ENCODE measurements around the gene GALNT8. TPM values are rescaled to one million over a fixed set of nuclear protein-coding genes. Genes with fewer than 3 reads are reported as not detected.
"Not testable (repeated sequence)": the region's sequence is repeated elsewhere in the genome, so short reads cannot be mapped to it uniquely, and the experiment has no call there.

Gene GALNT8
- total RNA-seq, 2 experiments from 2014 or later: 0.85 to 1.0 TPM

DNA sequence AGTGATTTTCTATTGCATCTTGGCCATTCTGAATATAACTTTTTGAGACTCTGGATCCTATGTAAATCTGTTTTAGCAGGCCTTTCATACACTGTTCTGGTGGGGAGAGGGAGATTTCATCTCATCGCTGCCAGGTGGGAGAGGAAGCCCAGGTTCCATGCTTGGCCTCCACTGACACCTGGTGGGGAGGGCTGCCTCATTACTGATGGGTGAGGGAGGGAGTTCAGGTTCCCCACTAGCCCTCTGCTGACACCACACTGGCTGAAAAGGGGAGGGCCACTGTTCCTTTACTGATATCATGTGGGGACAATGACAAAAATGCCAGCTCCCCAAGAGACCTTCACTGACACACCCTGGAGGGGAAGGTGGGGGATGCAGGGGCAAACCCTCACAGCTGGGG lies 2.4 kb upstream of the GALNT8 start:
- no peak for DNase-seq
- Mint-ChIP-seq H3K4me1 (no peaks in the 10 kb centered on the region), H3K36me3 (ENCODE audit: low read depth) (no peaks in the 10 kb centered on the region), H3K27ac (no peak overlapping the region), H3K27me3 (peaks cover 36% of the 10 kb centered on the region), H3K9me3 (no peaks in the 10 kb centered on the region), H3K4me3 (no peak overlapping the region)
- POLR2A ChIA-PET: no interaction called here
- CTCF ChIA-PET: interaction anchor here (0.5 kb wide), 1 partner anchor 735 kb away, joined by 3 read pairs; no protein-coding TSS in a partner anchor

DNA sequence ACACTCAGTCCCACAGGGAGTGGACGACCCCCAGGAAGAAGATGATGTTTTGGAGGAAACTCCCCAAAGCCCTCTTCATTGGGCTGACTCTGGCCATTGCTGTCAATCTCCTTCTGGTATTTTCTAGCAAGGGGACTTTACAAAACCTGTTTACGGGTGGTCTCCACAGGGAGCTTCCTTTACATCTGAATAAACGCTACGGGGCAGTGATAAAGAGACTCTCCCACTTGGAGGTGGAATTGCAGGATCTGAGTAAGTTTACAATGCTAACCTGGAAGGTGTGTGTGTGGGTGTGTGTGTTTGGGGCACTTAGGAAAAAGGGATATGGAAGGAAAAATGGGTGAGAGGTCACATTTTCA lies 416 bp downstream of the GALNT8 start:
- no peaks in the 10 kb centered on the region for H3K36me3 Mint-ChIP-seq (ENCODE audit: low read depth)
- DNase-seq: no peak
- H3K27me3 Mint-ChIP-seq: peaks cover 34% of the 10 kb centered on the region
- CTCF ChIA-PET: no interaction called here
- H3K27ac Mint-ChIP-seq: no peak overlapping the region
- no peaks in the 10 kb centered on the region for H3K9me3 Mint-ChIP-seq
- no peaks in the 10 kb centered on the region for H3K4me1 Mint-ChIP-seq
- POLR2A ChIA-PET: no interaction called here
- no peak overlapping the region for H3K4me3 Mint-ChIP-seq

DNA sequence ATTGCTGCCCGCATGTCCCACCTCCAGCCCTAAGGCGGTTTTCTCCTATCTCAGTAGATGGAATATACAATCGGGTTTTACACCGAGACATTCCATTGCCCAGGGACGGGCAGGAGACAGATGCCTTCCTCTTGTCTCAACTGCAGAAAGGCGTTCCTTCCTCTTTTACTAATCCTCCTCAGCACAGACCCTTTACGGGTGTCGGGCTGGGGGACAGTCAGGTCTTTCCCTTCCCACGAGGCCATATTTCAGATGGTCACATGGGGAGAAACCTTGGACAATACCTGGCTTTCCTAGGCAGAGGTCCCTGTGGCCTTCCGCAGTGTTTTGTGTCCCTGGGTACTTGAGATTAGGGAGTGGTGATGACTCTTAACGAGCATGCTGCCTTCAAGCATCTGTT lies 1.4 kb downstream of the GALNT8 start:
- H3K36me3 Mint-ChIP-seq (ENCODE audit: low read depth); CTCF ChIA-PET; POLR2A ChIA-PET; H3K4me3 Mint-ChIP-seq; DNase-seq; H3K9me3 Mint-ChIP-seq; H3K4me1 Mint-ChIP-seq; H3K27ac Mint-ChIP-seq: not testable (repeated sequence)
- peaks cover 34% of the 10 kb centered on the region for H3K27me3 Mint-ChIP-seq

DNA sequence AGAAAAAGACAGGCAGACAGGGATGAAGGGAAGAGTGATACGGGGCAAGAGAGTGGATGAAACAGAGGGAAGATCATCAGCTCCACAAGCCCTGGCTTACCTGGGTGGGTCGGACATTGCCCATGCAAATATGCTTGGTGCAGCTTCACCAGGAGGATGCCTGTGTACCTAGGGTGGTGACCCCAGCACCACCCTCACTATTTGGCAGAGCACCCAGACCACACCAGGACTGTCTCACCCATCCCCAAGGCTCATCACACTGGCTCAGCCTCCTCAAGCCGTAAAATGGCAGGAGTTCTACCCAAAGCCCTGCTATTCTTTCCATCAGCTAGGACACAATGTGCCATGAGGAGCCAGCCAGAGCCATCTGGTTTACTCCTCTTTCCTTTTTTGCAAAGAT lies 3.0 kb downstream of the GALNT8 start:
- H3K4me1 Mint-ChIP-seq: no peaks in the 10 kb centered on the region
- peaks cover 34% of the 10 kb centered on the region for H3K27me3 Mint-ChIP-seq
- H3K9me3 Mint-ChIP-seq: no peaks in the 10 kb centered on the region
- ChIA-PET CTCF (no interaction called here), POLR2A (no interaction called here)
- H3K4me3 Mint-ChIP-seq: no peak overlapping the region
- DNase-seq: no peak
- no peaks in the 10 kb centered on the region for H3K36me3 Mint-ChIP-seq (ENCODE audit: low read depth)
- H3K27ac Mint-ChIP-seq: no peak overlapping the region

GRCh38 chr12:4725057-4725456 lies 4.9 kb downstream of the GALNT8 start:
- H3K4me3 Mint-ChIP-seq: no peak overlapping the region
- H3K9me3 Mint-ChIP-seq: no peaks in the 10 kb centered on the region
- ChIA-PET POLR2A (no interaction called here), CTCF (no interaction called here)
- no peaks in the 10 kb centered on the region for H3K4me1 Mint-ChIP-seq
- peaks cover 25% of the 10 kb centered on the region for H3K27me3 Mint-ChIP-seq
- H3K27ac Mint-ChIP-seq: no peak overlapping the region
- H3K36me3 Mint-ChIP-seq (ENCODE audit: low read depth): no peaks in the 10 kb centered on the region
- DNase-seq: no peak

- CTCF ChIA-PET: interaction anchor here (0.8 kb wide), 1 partner anchor 347 kb away, joined by 3 read pairs; no protein-coding TSS in a partner anchor
- Mint-ChIP-seq H3K27me3 (peaks cover 26% of the 10 kb centered on the region), H3K9me3 (no peaks in the 10 kb centered on the region), H3K4me3 (no peak overlapping the region), H3K36me3 (ENCODE audit: low read depth) (no peaks in the 10 kb centered on the region), H3K27ac (no peak overlapping the region), H3K4me1 (no peaks in the 10 kb centered on the region)
- POLR2A ChIA-PET: no interaction called here
- DNase-seq: no peak
These were observed 14.6 kb downstream of the GALNT8 start for GRCh38 chr12:4734625-4735340.

GRCh38 chr12:4736091-4736490 lies 15.9 kb downstream of the GALNT8 start:
- Mint-ChIP-seq H3K4me1 (no peaks in the 10 kb centered on the region), H3K36me3 (ENCODE audit: low read depth) (no peaks in the 10 kb centered on the region), H3K27ac (no peak overlapping the region), H3K4me3 (no peak overlapping the region), H3K9me3 (no peaks in the 10 kb centered on the region), H3K27me3 (peaks cover 26% of the 10 kb centered on the region)
- CTCF ChIA-PET: no interaction called here
- DNase-seq: no peak
- POLR2A ChIA-PET: no interaction called here

DNA sequence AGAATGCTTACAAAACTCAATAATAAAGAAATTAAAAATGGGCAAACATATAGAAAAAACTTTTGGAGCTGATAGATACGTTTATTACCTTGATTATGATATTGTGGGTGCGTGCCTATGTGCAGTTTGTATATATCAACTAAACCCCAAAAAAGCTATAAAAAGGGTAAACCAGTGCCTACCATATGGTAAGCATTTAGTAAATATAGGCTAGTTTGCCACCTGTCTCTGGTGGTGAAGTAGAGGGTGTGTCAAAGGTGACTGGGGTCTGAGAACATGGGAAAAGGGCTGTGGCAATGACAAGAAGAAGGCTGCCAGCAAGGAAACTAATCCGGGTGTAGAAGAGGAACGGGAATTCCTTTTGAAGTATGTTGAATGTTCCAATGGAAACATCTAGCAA lies 18.3 kb downstream of the GALNT8 start:
- H3K36me3 Mint-ChIP-seq (ENCODE audit: low read depth): no peaks in the 10 kb centered on the region
- no peaks in the 10 kb centered on the region for H3K4me1 Mint-ChIP-seq
- H3K4me3 Mint-ChIP-seq: no peak overlapping the region
- ChIA-PET CTCF (interaction anchor here (0.7 kb wide), 1 partner anchor 164 kb away, joined by 3 read pairs; no protein-coding TSS in a partner anchor), POLR2A (no interaction called here)
- peaks cover 24% of the 10 kb centered on the region for H3K27me3 Mint-ChIP-seq
- DNase-seq: no peak
- H3K27ac Mint-ChIP-seq: no peak overlapping the region
- H3K9me3 Mint-ChIP-seq: no peaks in the 10 kb centered on the region

GRCh38 chr12:4742416-4742970 lies 22.3 kb downstream of the GALNT8 start:
- ChIA-PET CTCF (no interaction called here), POLR2A (no interaction called here)

GRCh38 chr12:4743046-4743445 lies 22.8 kb downstream of the GALNT8 start:
- no peaks in the 10 kb centered on the region for H3K9me3 Mint-ChIP-seq
- H3K4me3 Mint-ChIP-seq: no peak overlapping the region
- CTCF ChIA-PET: no interaction called here

More at GRCh38 chr12:4742416-4742970, 22.3 kb downstream of the GALNT8 start:
- DNase-seq: no peak
- Mint-ChIP-seq H3K36me3 (ENCODE audit: low read depth) (no peaks in the 10 kb centered on the region), H3K27ac (no peak overlapping the region), H3K4me3 (no peak overlapping the region), H3K27me3 (peaks cover 16% of the 10 kb centered on the region), H3K4me1 (no peaks in the 10 kb centered on the region), H3K9me3 (no peaks in the 10 kb centered on the region)

GRCh38 chr12:4744709-4745108 lies 24.5 kb downstream of the GALNT8 start:
- POLR2A ChIA-PET: no interaction called here
- H3K4me1 Mint-ChIP-seq: no peaks in the 10 kb centered on the region
- H3K9me3 Mint-ChIP-seq: no peaks in the 10 kb centered on the region
- peaks cover 18% of the 10 kb centered on the region for H3K27me3 Mint-ChIP-seq
- DNase-seq: no peak
- H3K27ac Mint-ChIP-seq: no peak overlapping the region
- CTCF ChIA-PET: no interaction called here
- no peak overlapping the region for H3K4me3 Mint-ChIP-seq
- H3K36me3 Mint-ChIP-seq (ENCODE audit: low read depth): no peaks in the 10 kb centered on the region

More at GRCh38 chr12:4743046-4743445, 22.8 kb downstream of the GALNT8 start:
- Mint-ChIP-seq H3K27ac (no peak overlapping the region), H3K36me3 (ENCODE audit: low read depth) (no peaks in the 10 kb centered on the region), H3K4me1 (no peaks in the 10 kb centered on the region), H3K27me3 (peaks cover 17% of the 10 kb centered on the region)
- DNase-seq: no peak
- POLR2A ChIA-PET: no interaction called here

DNA sequence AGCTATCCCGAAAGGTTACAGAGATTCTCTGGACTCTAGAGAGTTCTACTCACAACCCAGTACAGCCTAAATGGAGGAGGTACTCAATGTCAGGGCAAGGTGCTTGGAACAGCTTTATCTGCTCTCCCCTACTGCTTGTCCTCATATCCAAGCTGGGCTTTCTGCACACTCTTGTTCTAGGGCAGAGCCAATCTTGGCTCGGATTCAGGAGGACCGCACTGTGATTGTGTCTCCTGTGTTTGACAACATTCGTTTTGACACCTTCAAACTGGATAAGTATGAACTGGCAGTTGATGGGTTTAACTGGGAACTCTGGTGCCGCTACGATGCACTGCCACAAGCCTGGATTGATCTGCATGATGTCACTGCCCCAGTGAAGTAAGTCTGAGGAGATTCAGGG lies 25.0 kb downstream of the GALNT8 start:
- Mint-ChIP-seq H3K27me3 (peaks cover 19% of the 10 kb centered on the region), H3K9me3 (no peaks in the 10 kb centered on the region), H3K27ac (no peak overlapping the region), H3K4me1 (no peaks in the 10 kb centered on the region), H3K4me3 (no peak overlapping the region), H3K36me3 (ENCODE audit: low read depth) (no peaks in the 10 kb centered on the region)
- ChIA-PET CTCF (no interaction called here), POLR2A (no interaction called here)
- DNase-seq: no peak

GRCh38 chr12:4751654-4752053 lies 31.5 kb downstream of the GALNT8 start:
- DNase-seq; H3K4me1 Mint-ChIP-seq; H3K27ac Mint-ChIP-seq; H3K4me3 Mint-ChIP-seq; H3K9me3 Mint-ChIP-seq; H3K36me3 Mint-ChIP-seq (ENCODE audit: low read depth); CTCF ChIA-PET; POLR2A ChIA-PET: not testable (repeated sequence)
- H3K27me3 Mint-ChIP-seq: peaks cover 33% of the 10 kb centered on the region

GRCh38 chr12:4762773-4763172 lies 42.6 kb downstream of the GALNT8 start:
- H3K9me3 Mint-ChIP-seq: no peaks in the 10 kb centered on the region
- H3K36me3 Mint-ChIP-seq (ENCODE audit: low read depth): no peaks in the 10 kb centered on the region
- H3K4me3 Mint-ChIP-seq: no peak overlapping the region
- POLR2A ChIA-PET: interaction anchor here (0.6 kb wide), 1 partner anchor 8 kb away, joined by 3 read pairs; no protein-coding TSS in a partner anchor
- DNase-seq: no peak
- H3K27ac Mint-ChIP-seq: no peak overlapping the region
- peaks cover 8% of the 10 kb centered on the region for H3K27me3 Mint-ChIP-seq
- H3K4me1 Mint-ChIP-seq: peaks cover 10% of the 10 kb centered on the region
- CTCF ChIA-PET: no interaction called here
